Nephron progenitor cell (in vitro differentiated cells): ENCODE results near the gene MND1.

Experiments used
- DNase-seq: peaks from one replicate; pipeline ENCODE4 v3.0.0; 2021
- H3K27ac Mint-ChIP-seq: 2 replicates; pipeline ENCODE4 v1.8.0; 2021; ENCODE audit warnings: mild to moderate bottlenecking, moderate library complexity, mixed read lengths
- H3K27me3 Mint-ChIP-seq: 2 replicates; pipeline ENCODE4 v1.8.0; 2021; ENCODE audit warnings: mild to moderate bottlenecking, low read depth, mixed read lengths; ENCODE audit not compliant: poor library complexity
- H3K36me3 Mint-ChIP-seq: 2 replicates; pipeline ENCODE4 v1.8.0; 2021; ENCODE audit warnings: low read depth, mixed read lengths
- H3K4me1 Mint-ChIP-seq: 2 replicates; pipeline ENCODE4 v1.8.0; 2021; ENCODE audit warnings: mixed read lengths
- H3K4me3 Mint-ChIP-seq: 2 replicates; pipeline ENCODE4 v1.8.0; 2021; ENCODE audit warnings: mild to moderate bottlenecking, moderate library complexity, mixed read lengths
- H3K9me3 Mint-ChIP-seq: 2 replicates; pipeline ENCODE4 v1.8.0; 2021; ENCODE audit warnings: mild to moderate bottlenecking, moderate library complexity, mixed read lengths
- CTCF ChIP-seq: fragments of 200-600 bp; sonication (generic); IDR thresholded peaks from 2 replicates; pipeline ENCODE4 v1.5.0; 2021; ENCODE audit warnings: antibody characterized with exemption

MND1 gene

DNA sequence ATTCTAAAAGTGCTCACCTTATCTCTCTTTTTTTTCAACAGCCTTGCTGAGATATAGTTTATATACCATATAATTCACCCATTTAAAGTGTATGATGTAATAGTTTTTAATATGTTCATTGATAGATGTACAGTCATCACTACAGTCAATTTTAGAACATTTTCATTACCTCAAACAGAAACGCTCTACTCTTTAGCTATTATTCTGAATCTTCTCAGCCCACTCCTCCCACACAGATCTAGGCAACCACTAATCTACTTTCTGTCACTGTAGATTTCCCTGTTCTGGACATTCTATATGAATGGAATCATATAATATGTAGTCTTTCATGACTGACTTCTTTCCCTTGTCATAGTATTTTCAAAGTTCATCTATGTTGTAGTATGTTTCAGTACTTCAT, 22.6 kb downstream of the MND1 start:
- peaks cover 90% of the 10 kb centered on the region for H3K36me3 Mint-ChIP-seq
- H3K9me3 Mint-ChIP-seq: peaks cover 14% of the 10 kb centered on the region
- H3K4me1 Mint-ChIP-seq: peaks cover 7% of the 10 kb centered on the region
- TF ChIP-seq CTCF: no peak
- H3K27me3 Mint-ChIP-seq: peaks cover 5% of the 10 kb centered on the region
- no peak for DNase-seq
- H3K27ac Mint-ChIP-seq: no peak overlapping the region
- no peak overlapping the region for H3K4me3 Mint-ChIP-seq

DNA sequence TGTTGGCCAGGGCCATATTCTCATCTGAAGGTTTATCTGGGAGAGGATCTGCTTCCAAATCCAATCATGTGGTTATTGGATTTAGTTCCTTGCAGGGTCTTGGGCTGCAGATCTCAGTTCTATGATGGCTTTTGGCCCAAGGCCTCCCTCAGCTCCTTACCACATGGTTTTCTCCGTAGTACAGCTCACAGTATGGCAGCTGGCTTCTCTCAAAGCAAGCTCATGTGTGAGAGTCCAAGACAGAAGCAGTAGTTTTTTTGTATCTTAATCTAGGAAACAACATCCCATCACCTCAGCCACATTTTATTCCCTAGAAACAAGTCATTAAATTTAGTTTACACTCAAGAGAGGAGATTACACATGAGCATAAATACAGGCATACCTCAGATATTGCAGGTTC, 24.5 kb downstream of the MND1 start:
- no peak for TF ChIP-seq CTCF
- no peak for DNase-seq
- Mint-ChIP-seq H3K4me1 (no peaks in the 10 kb centered on the region), H3K36me3 (peaks cover 90% of the 10 kb centered on the region), H3K4me3 (no peak overlapping the region), H3K9me3 (peaks cover 27% of the 10 kb centered on the region), H3K27ac (no peak overlapping the region), H3K27me3 (peaks cover 5% of the 10 kb centered on the region)

DNA sequence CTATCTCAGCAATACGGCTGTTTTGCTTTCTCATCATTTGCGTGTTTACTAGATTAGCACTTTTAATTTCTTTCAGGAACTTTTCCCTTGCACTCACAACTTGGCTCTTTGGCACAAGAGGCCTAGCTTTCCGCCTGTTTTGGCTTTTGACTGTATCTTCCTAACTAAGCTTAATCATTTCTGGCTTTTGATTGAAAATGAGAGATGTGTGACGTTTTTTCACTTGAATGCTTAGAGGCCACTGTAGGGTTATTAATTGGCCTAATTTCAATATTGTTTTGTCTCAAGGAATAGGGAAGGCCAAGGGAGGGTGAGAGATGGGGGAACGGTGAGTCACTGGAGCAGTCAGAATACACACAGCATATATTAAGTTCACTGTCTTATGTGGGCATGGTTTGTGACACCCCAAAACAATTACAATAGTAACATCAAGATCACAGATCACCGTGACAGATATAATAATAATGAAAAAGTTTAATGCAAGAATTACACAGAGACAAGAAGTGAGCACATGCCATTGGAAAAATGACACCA, 27.3 kb downstream of the MND1 start:
- Mint-ChIP-seq H3K27me3 (peaks cover 5% of the 10 kb centered on the region), H3K27ac (no peak overlapping the region)

DNA sequence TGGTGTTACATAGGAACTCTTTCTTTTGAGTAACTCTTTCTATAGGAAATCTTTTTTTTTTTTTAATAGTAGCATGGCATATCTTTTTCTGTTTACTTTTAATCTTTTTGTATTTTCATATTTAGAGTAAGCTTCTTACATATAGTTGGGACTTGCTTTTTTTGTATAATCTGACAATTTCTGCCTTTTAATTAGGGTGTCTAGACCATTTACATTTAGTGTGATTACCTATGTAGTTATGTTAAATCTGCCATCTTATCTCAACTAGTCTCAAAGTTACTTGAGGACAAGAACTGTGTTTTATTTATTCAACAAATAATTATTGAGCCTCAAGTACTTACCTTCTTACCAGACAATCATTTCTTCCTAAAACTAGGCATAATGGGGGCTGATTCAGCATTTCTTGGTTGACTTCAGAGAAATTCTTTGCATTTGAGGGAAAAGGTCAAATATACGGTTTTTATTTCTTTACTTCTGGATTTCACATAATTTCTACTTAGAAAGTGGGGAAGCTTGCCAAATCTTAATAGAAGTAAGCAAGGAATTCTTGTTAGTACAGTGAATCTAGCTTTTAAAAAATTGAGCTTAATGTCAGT, 28.6 kb downstream of the MND1 start:
- no peak overlapping the region for H3K4me3 Mint-ChIP-seq
- no peak overlapping the region for H3K27ac Mint-ChIP-seq
- H3K9me3 Mint-ChIP-seq: peaks cover 27% of the 10 kb centered on the region
- H3K36me3 Mint-ChIP-seq: peaks cover 64% of the 10 kb centered on the region
- TF ChIP-seq CTCF: no peak
- H3K27me3 Mint-ChIP-seq: peaks cover 5% of the 10 kb centered on the region
- DNase-seq: no peak
- H3K4me1 Mint-ChIP-seq: no peaks in the 10 kb centered on the region

More for the DNA sequence above, 27.3 kb downstream of the MND1 start:
- H3K4me3 Mint-ChIP-seq: no peak overlapping the region
- DNase-seq: no peak
- TF ChIP-seq CTCF: no peak
- H3K36me3 Mint-ChIP-seq: peaks cover 71% of the 10 kb centered on the region
- H3K9me3 Mint-ChIP-seq: peaks cover 27% of the 10 kb centered on the region
- H3K4me1 Mint-ChIP-seq: no peaks in the 10 kb centered on the region

DNA sequence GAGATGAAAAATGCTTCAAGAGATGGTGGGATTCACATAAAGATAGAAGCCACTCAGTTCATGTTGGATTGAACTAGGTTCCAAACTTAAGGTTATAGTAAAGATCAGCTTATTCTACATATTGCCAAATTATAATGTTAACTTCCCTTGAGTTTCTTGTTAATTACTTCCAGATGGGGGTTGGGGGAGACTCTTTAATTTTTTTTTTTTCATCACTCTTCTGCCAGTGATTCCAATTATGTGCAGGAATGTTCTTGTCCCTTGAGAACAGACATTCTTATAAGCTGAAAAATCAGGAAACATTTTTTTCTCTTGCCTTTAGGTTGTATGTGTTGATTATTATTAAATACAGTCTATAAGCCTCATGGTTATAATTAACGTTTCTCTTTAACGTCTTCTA, 30.0 kb downstream of the MND1 start:
- H3K36me3 Mint-ChIP-seq: peaks cover 50% of the 10 kb centered on the region
- H3K27ac Mint-ChIP-seq: no peak overlapping the region
- TF ChIP-seq CTCF: no peak
- H3K4me1 Mint-ChIP-seq: no peaks in the 10 kb centered on the region
- peaks cover 5% of the 10 kb centered on the region for H3K27me3 Mint-ChIP-seq
- peaks cover 27% of the 10 kb centered on the region for H3K9me3 Mint-ChIP-seq
- H3K4me3 Mint-ChIP-seq: no peak overlapping the region
- no peak for DNase-seq

GRCh38 chr4:153375303-153375702, 30.8 kb downstream of the MND1 start:
- no peak overlapping the region for H3K4me3 Mint-ChIP-seq
- TF ChIP-seq CTCF: no peak
- no peak for DNase-seq
- H3K27ac Mint-ChIP-seq: no peak overlapping the region
- no peaks in the 10 kb centered on the region for H3K4me1 Mint-ChIP-seq
- H3K36me3 Mint-ChIP-seq: peaks cover 42% of the 10 kb centered on the region
- peaks cover 27% of the 10 kb centered on the region for H3K9me3 Mint-ChIP-seq
- H3K27me3 Mint-ChIP-seq: no peaks in the 10 kb centered on the region
